ENCODE results near the gene TMTC1. TPM values are rescaled to one million over a fixed set of nuclear protein-coding genes. Genes with fewer than 3 reads are reported as not detected.

The TMTC1 gene
- total and polyA plus RNA-seq, 12 donors = 5.1 to 82.2 (median 41.8) TPM

- Histone ChIP-seq H3K4me3 (no peak overlapping the region), H3K9me3 (replicated peaks in 1 of 3) (no peaks in the 10 kb centered on the region), H3K27ac (no peak overlapping the region), H3K4me1 (replicated peaks in 1 of 2) (peaks cover 0 to 13% of the 10 kb centered on the region in 2 donors), H3K36me3 (replicated peaks in 1 of 2) (no peaks in the 10 kb centered on the region), H3K27me3 (no peaks in the 10 kb centered on the region)
- no peak for DNase-seq
- WGBS, 4 donors = 93 to 97% (median 95%) methylated on average over 3 of the region's 3 CpGs
- TF ChIP-seq POLR2A (IDR thresholded peaks at IDR 0.05) = no peak
- TF ChIP-seq CTCF (IDR thresholded peaks at IDR 0.05) = no peak
- intact Hi-C loops (cut with DNase I) = no loop called here
These were observed 101.7 kb downstream of the TMTC1 start for GRCh38 chr12:29682088-29682487.

GRCh38 chr12:29681370-29681769 lies 102.4 kb downstream of the TMTC1 start:
- WGBS, 4 donors = 69 to 93% (median 88%) methylated on average over 1 of the region's 1 CpG
- Histone ChIP-seq H3K27ac (no peak overlapping the region), H3K4me3 (no peak overlapping the region), H3K27me3 (no peaks in the 10 kb centered on the region), H3K9me3 (replicated peaks in 1 of 3) (no peaks in the 10 kb centered on the region), H3K36me3 (replicated peaks in 1 of 2) (no peaks in the 10 kb centered on the region), H3K4me1 (replicated peaks in 1 of 2) (peaks cover 0 to 13% of the 10 kb centered on the region in 2 donors)
- TF ChIP-seq POLR2A (IDR thresholded peaks at IDR 0.05) = no peak
- TF ChIP-seq CTCF (IDR thresholded peaks at IDR 0.05) = no peak
- intact Hi-C loops (cut with DNase I) = no loop called here
- no peak for DNase-seq

- WGBS, 4 donors = 79 to 90% (median 84%) methylated on average over 2 of the region's 2 CpGs
- TF ChIP-seq POLR2A (IDR thresholded peaks at IDR 0.05) (no peak), CTCF (IDR thresholded peaks at IDR 0.05) (no peak)
These were observed 107.1 kb downstream of the TMTC1 start for GRCh38 chr12:29676676-29677075.

GRCh38 chr12:29674463-29674862 lies 109.3 kb downstream of the TMTC1 start:
- Histone ChIP-seq H3K4me3 (no peak overlapping the region), H3K27me3 (no peaks in the 10 kb centered on the region)
- 74 to 80% (median 75%) methylated on average over 5 of the region's 5 CpGs for WGBS, 4 donors

More at GRCh38 chr12:29676676-29677075, 107.1 kb downstream of the TMTC1 start:
- Histone ChIP-seq H3K4me3 (no peak overlapping the region), H3K27me3 (no peaks in the 10 kb centered on the region), H3K27ac (no peak overlapping the region), H3K36me3 (replicated peaks in 1 of 2) (no peaks in the 10 kb centered on the region), H3K9me3 (replicated peaks in 1 of 3) (no peaks in the 10 kb centered on the region), H3K4me1 (replicated peaks in 1 of 2) (no peaks in the 10 kb centered on the region)
- intact Hi-C loops (cut with DNase I) = no loop called here
- DNase-seq = no peak

More at GRCh38 chr12:29674463-29674862, 109.3 kb downstream of the TMTC1 start:
- intact Hi-C loops (cut with DNase I) = no loop called here
- Histone ChIP-seq H3K36me3 (replicated peaks in 1 of 2) (no peaks in the 10 kb centered on the region), H3K9me3 (replicated peaks in 1 of 3) (no peaks in the 10 kb centered on the region), H3K4me1 (replicated peaks in 1 of 2) (no peaks in the 10 kb centered on the region), H3K27ac (no peak overlapping the region)
- TF ChIP-seq CTCF (IDR thresholded peaks at IDR 0.05) (no peak), POLR2A (IDR thresholded peaks at IDR 0.05) (no peak)
- DNase-seq = no peak
